ENCODE data around the gene TMEM108.

DNA sequence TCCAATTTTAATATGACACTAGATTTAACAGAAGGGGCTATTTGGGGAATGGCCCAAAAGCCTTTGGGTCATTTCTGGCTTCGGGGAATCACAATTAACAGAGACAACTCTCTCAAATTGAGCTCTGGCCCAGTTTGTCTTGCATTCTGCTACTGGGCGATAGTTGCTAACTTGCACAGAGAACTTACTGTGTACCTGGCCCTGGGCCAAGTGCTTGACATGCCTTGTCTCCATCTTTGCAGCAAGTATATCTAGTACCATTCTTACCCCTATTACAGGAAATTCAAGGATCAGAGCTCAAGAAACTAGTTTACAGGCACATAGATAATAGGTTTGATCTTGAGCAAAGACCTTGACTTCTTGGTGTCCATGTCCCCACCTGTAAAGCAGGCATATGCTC, 175.7 kb downstream of the TMEM108 start:
- TF ChIP-seq, protein P1, sequence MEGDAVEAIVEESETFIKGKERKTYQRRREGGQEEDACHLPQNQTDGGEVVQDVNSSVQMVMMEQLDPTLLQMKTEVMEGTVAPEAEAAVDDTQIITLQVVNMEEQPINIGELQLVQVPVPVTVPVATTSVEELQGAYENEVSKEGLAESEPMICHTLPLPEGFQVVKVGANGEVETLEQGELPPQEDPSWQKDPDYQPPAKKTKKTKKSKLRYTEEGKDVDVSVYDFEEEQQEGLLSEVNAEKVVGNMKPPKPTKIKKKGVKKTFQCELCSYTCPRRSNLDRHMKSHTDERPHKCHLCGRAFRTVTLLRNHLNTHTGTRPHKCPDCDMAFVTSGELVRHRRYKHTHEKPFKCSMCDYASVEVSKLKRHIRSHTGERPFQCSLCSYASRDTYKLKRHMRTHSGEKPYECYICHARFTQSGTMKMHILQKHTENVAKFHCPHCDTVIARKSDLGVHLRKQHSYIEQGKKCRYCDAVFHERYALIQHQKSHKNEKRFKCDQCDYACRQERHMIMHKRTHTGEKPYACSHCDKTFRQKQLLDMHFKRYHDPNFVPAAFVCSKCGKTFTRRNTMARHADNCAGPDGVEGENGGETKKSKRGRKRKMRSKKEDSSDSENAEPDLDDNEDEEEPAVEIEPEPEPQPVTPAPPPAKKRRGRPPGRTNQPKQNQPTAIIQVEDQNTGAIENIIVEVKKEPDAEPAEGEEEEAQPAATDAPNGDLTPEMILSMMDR (conservative IDR thresholded peaks at IDR 0.05; ENCODE audit: low read length) = no peak
- TF ChIP-seq EZH2phosphoT487 (IDR thresholded peaks at IDR 0.05; ENCODE audit: borderline replicate concordance, low read depth, low read length) = no peak
